Neural cell (in vitro differentiated cells): ENCODE measurements around the gene SERPINA9. TPM values are rescaled to one million over a fixed set of nuclear protein-coding genes. Genes with fewer than 3 reads are reported as not detected.

Experiments
- H2AFZ ChIP-seq: fragments of 200-600, 300-800 bp; sonication (generic), shearing (Covaris generic); 2 replicates; pipeline ENCODE4 v1.6.0; 2014; ENCODE audit warnings: low read depth, mild to moderate bottlenecking, antibody characterized with exemption, low read length, moderate library complexity
- H3F3A ChIP-seq: fragments of 200-600 bp; shearing (Covaris generic); 2 replicates; pipeline ENCODE4 v1.6.1; 2016; ENCODE audit warnings: mild to moderate bottlenecking, moderate library complexity, mixed read lengths, antibody characterized with exemption, low read length; ENCODE audit not compliant: insufficient read depth, poor library complexity, severe bottlenecking
- H3K27ac ChIP-seq: fragments of 200-600, 300-800 bp; sonication (generic), shearing (Covaris generic); 2 replicates; pipeline ENCODE4 v1.5.1; 2014; ENCODE audit warnings: mild to moderate bottlenecking, low read length, moderate library complexity
- H3K27me3 ChIP-seq: fragments of 300-800, 200-600 bp; sonication (generic), shearing (Covaris generic); 2 replicates; pipeline ENCODE4 v1.6.0; 2014; ENCODE audit warnings: mild to moderate bottlenecking, low read depth, low read length, moderate library complexity; ENCODE audit not compliant: insufficient read depth
- H3K36me3 ChIP-seq: fragments of 300-800, 200-600 bp; sonication (generic), shearing (Covaris generic); 2 replicates; pipeline ENCODE4 v1.5.1; 2014; ENCODE audit warnings: mild to moderate bottlenecking, antibody characterized with exemption, low read length, moderate library complexity; ENCODE audit not compliant: insufficient read depth
- H3K4me2 ChIP-seq: fragments of 300-800, 200-600 bp; sonication (generic), shearing (Covaris generic); 2 replicates; pipeline ENCODE4 v1.6.0; 2014; ENCODE audit warnings: mild to moderate bottlenecking, low read length
- H3K4me3 ChIP-seq: fragments of 300-800, 200-600 bp; sonication (generic), shearing (Covaris generic); 2 replicates; pipeline ENCODE4 v1.5.1; 2014; ENCODE audit warnings: mild to moderate bottlenecking, low read length, moderate library complexity
- H3K79me2 ChIP-seq: fragments of 200-600 bp; shearing (Covaris generic); replicated peaks from 2 replicates; pipeline ENCODE4 v1.6.0; 2014; ENCODE audit warnings: mild to moderate bottlenecking, low read length, moderate library complexity; ENCODE audit not compliant: insufficient read depth
- H3K9ac ChIP-seq: fragments of 300-800, 200-600 bp; sonication (generic), shearing (Covaris generic); 2 replicates; pipeline ENCODE4 v1.6.1; 2016; ENCODE audit warnings: mild to moderate bottlenecking, low read length, mixed read lengths
- H3K9me2 ChIP-seq: fragments of 200-600 bp; shearing (Covaris generic); 2 replicates; pipeline ENCODE4 v1.6.1; 2016; ENCODE audit warnings: mild to moderate bottlenecking, low read length, mixed read lengths; ENCODE audit not compliant: insufficient read depth
- H3K9me3 ChIP-seq: fragments of 200-600, 300-800 bp; sonication (generic), shearing (Covaris generic); 2 replicates; pipeline ENCODE4 v1.6.1; 2016; ENCODE audit warnings: mild to moderate bottlenecking, mixed run types, low read length, moderate library complexity, mixed read lengths
- H4K20me1 ChIP-seq: fragments of 200-600 bp; shearing (Covaris generic); 2 replicates; pipeline ENCODE4 v1.6.1; 2016; ENCODE audit warnings: mild to moderate bottlenecking, mixed run types; ENCODE audit not compliant: insufficient read depth
- CTCF ChIP-seq: fragments of 450-650 bp; IDR thresholded peaks from 2 replicates; pipeline ENCODE4 v1.5.1; 2014; ENCODE audit warnings: antibody characterized with exemption, mild to moderate bottlenecking, moderate library complexity; ENCODE audit not compliant: poor library complexity, severe bottlenecking
- EP300 ChIP-seq: fragments of 450-650 bp; conservative IDR thresholded peaks from 2 replicates; pipeline ENCODE4 v1.6.1; 2014; ENCODE audit warnings: antibody characterized with exemption, mild to moderate bottlenecking, moderate library complexity; ENCODE audit not compliant: poor library complexity, severe bottlenecking
- EZH2 ChIP-seq: fragments of 200-600, 300-800 bp; shearing (Covaris generic), sonication (generic); IDR thresholded peaks from 2 replicates; pipeline ENCODE4 v1.6.1; 2014; ENCODE audit warnings: antibody characterized with exemption, low read length, borderline replicate concordance, mild to moderate bottlenecking; ENCODE audit not compliant: insufficient read depth, poor library complexity, severe bottlenecking
- MXI1 ChIP-seq: fragments of 450-650 bp; conservative IDR thresholded peaks from 2 replicates; pipeline ENCODE4 v1.6.1; 2014; ENCODE audit warnings: antibody characterized with exemption, mild to moderate bottlenecking; ENCODE audit not compliant: poor library complexity, severe bottlenecking
- POLR2AphosphoS5 ChIP-seq: IDR thresholded peaks from 2 replicates; pipeline ENCODE4 v1.6.1; 2012
- RAD21 ChIP-seq: fragments of 450-650 bp; conservative IDR thresholded peaks from 2 replicates; pipeline ENCODE4 v1.6.1; 2014; ENCODE audit warnings: antibody characterized with exemption, mild to moderate bottlenecking, moderate library complexity
- REST ChIP-seq: IDR thresholded peaks from 2 replicates; pipeline ENCODE4 v1.6.1; 2012; ENCODE audit warnings: borderline replicate concordance
- SMC3 ChIP-seq: fragments of 450-650 bp; conservative IDR thresholded peaks from 2 replicates; pipeline ENCODE4 v1.6.1; 2014; ENCODE audit warnings: antibody characterized with exemption, mild to moderate bottlenecking, moderate library complexity; ENCODE audit not compliant: poor library complexity
- TAF1 ChIP-seq: IDR thresholded peaks from 2 replicates; pipeline ENCODE4 v1.6.1; 2012; ENCODE audit warnings: low read depth
- polyA plus RNA-seq: library from polyadenylated mRNA; depleted of rRNA; stranded (reverse); fragments of >200 nt; gene quantifications from 2 replicates; pipeline ENCODE4 v1.2.3, GENCODE V29; 2014

The SERPINA9 gene
- polyA plus RNA-seq, 1 donor from 2014 or later = not detected

GRCh38 chr14:94464290-94464689 is 11.7 kb downstream of the SERPINA9 start:
- H3K27ac ChIP-seq = no peak overlapping the region
- no peaks in the 10 kb centered on the region for H3F3A ChIP-seq
- H3K9ac ChIP-seq = no peak overlapping the region
- H3K4me3 ChIP-seq = no peak overlapping the region
- peaks cover 4% of the 10 kb centered on the region for H3K9me3 ChIP-seq
- no peaks in the 10 kb centered on the region for H3K36me3 ChIP-seq
- H3K27me3 ChIP-seq = no peaks in the 10 kb centered on the region
- H4K20me1 ChIP-seq = no peaks in the 10 kb centered on the region
- no peak overlapping the region for H2AFZ ChIP-seq
- no peaks in the 10 kb centered on the region for H3K9me2 ChIP-seq
- H3K79me2 ChIP-seq = no peaks in the 10 kb centered on the region
- TF ChIP-seq POLR2AphosphoS5 (no peak), RAD21 (no peak), SMC3 (no peak), EZH2 (no peak), MXI1 (no peak), REST (no peak)
- no peak overlapping the region for H3K4me2 ChIP-seq

GRCh38 chr14:94462763-94463572 is 13.0 kb downstream of the SERPINA9 start:
- H2AFZ ChIP-seq = no peak overlapping the region
- no peaks in the 10 kb centered on the region for H3K27me3 ChIP-seq
- no peak overlapping the region for H3K4me3 ChIP-seq
- no peaks in the 10 kb centered on the region for H3K79me2 ChIP-seq
- no peak for TF ChIP-seq TAF1
- H3K4me2 ChIP-seq = no peak overlapping the region
- peaks cover 4% of the 10 kb centered on the region for H3K9me3 ChIP-seq
- no peaks in the 10 kb centered on the region for H4K20me1 ChIP-seq
- H3F3A ChIP-seq = no peaks in the 10 kb centered on the region
- H3K27ac ChIP-seq = no peak overlapping the region
- no peak overlapping the region for H3K9ac ChIP-seq
- H3K9me2 ChIP-seq = no peaks in the 10 kb centered on the region
- H3K36me3 ChIP-seq = no peaks in the 10 kb centered on the region

GRCh38 chr14:94462219-94462551 is 13.8 kb downstream of the SERPINA9 start:
- Histone ChIP-seq H3K79me2 (no peaks in the 10 kb centered on the region), H3K9me2 (no peaks in the 10 kb centered on the region), H3K4me3 (no peak overlapping the region), H3K36me3 (no peaks in the 10 kb centered on the region), H2AFZ (no peak overlapping the region), H4K20me1 (no peaks in the 10 kb centered on the region), H3F3A (no peaks in the 10 kb centered on the region), H3K27ac (no peak overlapping the region), H3K9ac (no peak overlapping the region), H3K9me3 (peaks cover 4% of the 10 kb centered on the region), H3K4me2 (no peak overlapping the region), H3K27me3 (no peaks in the 10 kb centered on the region)
- no peak for TF ChIP-seq EP300
- no peak for TF ChIP-seq REST
- no peak for TF ChIP-seq POLR2AphosphoS5
- no peak for TF ChIP-seq MXI1
- TF ChIP-seq RAD21 = no peak
- TF ChIP-seq EZH2 = no peak
- no peak for TF ChIP-seq SMC3
- TF ChIP-seq CTCF = no peak
- TF ChIP-seq TAF1 = no peak
